Stimulated activated memory B cell treated with anti-CD40 and anti-IgM and Interleukin-4, amounts not matched to agents 10 μg/mL and 1 μg/mL and 100 μg/mL, for 72 hours (primary cell): ENCODE data around the gene NR1I3.
A peak's percentile ranks its signal among the peaks of the same experiment; 100 is the strongest.
"Not testable (repeated sequence)": the region's sequence is repeated elsewhere in the genome, so short reads cannot be mapped to it uniquely, and the experiment has no call there.

Experiments
- ATAC-seq: fragments of 150-1000 bp; cut with Tn5 transposase; 2 replicates; pipeline ENCODE4 v1.10.0; 2021
- H3K27ac Mint-ChIP-seq: one replicate; pipeline ENCODE4 v1.8.0; 2022; ENCODE audit warnings: mild to moderate bottlenecking, mixed read lengths
- H3K27me3 Mint-ChIP-seq: one replicate; pipeline ENCODE4 v1.8.0; 2022; ENCODE audit warnings: mixed read lengths
- H3K36me3 Mint-ChIP-seq: one replicate; pipeline ENCODE4 v1.8.0; 2022; ENCODE audit warnings: mixed read lengths
- H3K4me1 Mint-ChIP-seq: one replicate; pipeline ENCODE4 v1.8.0; 2022; ENCODE audit warnings: mixed read lengths
- H3K4me3 Mint-ChIP-seq: one replicate; pipeline ENCODE4 v1.8.0; 2022; ENCODE audit warnings: mild to moderate bottlenecking, moderate library complexity, mixed read lengths
- H3K9me3 Mint-ChIP-seq: one replicate; pipeline ENCODE4 v1.8.0; 2022; ENCODE audit warnings: mixed read lengths

The NR1I3 gene

GRCh38 chr1:161258439-161259344, 20.7 kb upstream of the NR1I3 start, which contains the start of gene PCP4L1:
Gene PCP4L1, plus strand, starts transcription at chr1:161258745. Its CDS starts 230 bp downstream, at chr1:161258975.
- no peak within 1 kb of the TSS for H3K27ac Mint-ChIP-seq
- peaks cover 21% of the 10 kb centered on the region for H3K9me3 Mint-ChIP-seq
- peaks cover 24% of the 10 kb centered on the region for H3K36me3 Mint-ChIP-seq
- peak within 1 kb of the TSS; percentile 70 for H3K4me3 Mint-ChIP-seq
- peak; percentile 73 for ATAC-seq
- peaks cover 38% of the 10 kb centered on the region for H3K4me1 Mint-ChIP-seq
- H3K27me3 Mint-ChIP-seq = peaks cover 62% of the 10 kb centered on the region

GRCh38 chr1:161257109-161257508, 19.1 kb upstream of the NR1I3 start:
- H3K4me3 Mint-ChIP-seq, H3K27ac Mint-ChIP-seq, ATAC-seq: not testable (repeated sequence)
- Mint-ChIP-seq H3K4me1 (peaks cover 38% of the 10 kb centered on the region), H3K36me3 (peaks cover 24% of the 10 kb centered on the region), H3K9me3 (peaks cover 21% of the 10 kb centered on the region), H3K27me3 (peaks cover 53% of the 10 kb centered on the region)

- peaks cover 52% of the 10 kb centered on the region for H3K27me3 Mint-ChIP-seq
- not testable (repeated sequence) for ATAC-seq, H3K4me3 Mint-ChIP-seq, H3K27ac Mint-ChIP-seq
- H3K4me1 Mint-ChIP-seq = peaks cover 28% of the 10 kb centered on the region
- H3K9me3 Mint-ChIP-seq = peaks cover 21% of the 10 kb centered on the region
- peaks cover 24% of the 10 kb centered on the region for H3K36me3 Mint-ChIP-seq
Measured at GRCh38 chr1:161255955-161256520, 18.0 kb upstream of the NR1I3 start.

- Mint-ChIP-seq H3K36me3 (peaks cover 24% of the 10 kb centered on the region), H3K4me1 (peaks cover 20% of the 10 kb centered on the region), H3K9me3 (peaks cover 21% of the 10 kb centered on the region), H3K27me3 (peaks cover 48% of the 10 kb centered on the region)
- not testable (repeated sequence) for H3K27ac Mint-ChIP-seq, ATAC-seq, H3K4me3 Mint-ChIP-seq
Measured at GRCh38 chr1:161255302-161255701, 17.3 kb upstream of the NR1I3 start.

- Mint-ChIP-seq H3K27ac (no peak overlapping the region), H3K4me3 (no peak overlapping the region), H3K4me1 (no peaks in the 10 kb centered on the region), H3K27me3 (peaks cover 13% of the 10 kb centered on the region), H3K36me3 (peaks cover 6% of the 10 kb centered on the region), H3K9me3 (peaks cover 9% of the 10 kb centered on the region)
- no peak for ATAC-seq
Measured at GRCh38 chr1:161251579-161251978, 13.6 kb upstream of the NR1I3 start.

- Mint-ChIP-seq H3K27me3 (peaks cover 13% of the 10 kb centered on the region), H3K36me3 (peaks cover 5% of the 10 kb centered on the region), H3K9me3 (peaks cover 7% of the 10 kb centered on the region), H3K27ac (no peak overlapping the region), H3K4me3 (no peak overlapping the region), H3K4me1 (no peaks in the 10 kb centered on the region)
- ATAC-seq = no peak
Measured at GRCh38 chr1:161250829-161251228, 12.8 kb upstream of the NR1I3 start.

GRCh38 chr1:161250100-161250499, 12.1 kb upstream of the NR1I3 start:
- H3K9me3 Mint-ChIP-seq, ATAC-seq, H3K36me3 Mint-ChIP-seq, H3K27ac Mint-ChIP-seq, H3K4me1 Mint-ChIP-seq, H3K4me3 Mint-ChIP-seq: not testable (repeated sequence)
- peaks cover 13% of the 10 kb centered on the region for H3K27me3 Mint-ChIP-seq

GRCh38 chr1:161244888-161245287, 6.9 kb upstream of the NR1I3 start:
- ATAC-seq = no peak
- no peaks in the 10 kb centered on the region for H3K36me3 Mint-ChIP-seq
- H3K4me1 Mint-ChIP-seq = peaks cover 7% of the 10 kb centered on the region
- H3K4me3 Mint-ChIP-seq = no peak overlapping the region
- peaks cover 13% of the 10 kb centered on the region for H3K27me3 Mint-ChIP-seq
- H3K27ac Mint-ChIP-seq = no peak overlapping the region
- H3K9me3 Mint-ChIP-seq = peaks cover 2% of the 10 kb centered on the region

- Mint-ChIP-seq H3K4me1 (peaks cover 7% of the 10 kb centered on the region), H3K4me3 (no peak overlapping the region), H3K27me3 (peaks cover 27% of the 10 kb centered on the region), H3K36me3 (no peaks in the 10 kb centered on the region), H3K27ac (no peak overlapping the region), H3K9me3 (no peaks in the 10 kb centered on the region)
- ATAC-seq = no peak
Measured at GRCh38 chr1:161242313-161242712, 4.3 kb upstream of the NR1I3 start.

GRCh38 chr1:161241682-161242081, 3.7 kb upstream of the NR1I3 start:
- no peak overlapping the region for H3K4me3 Mint-ChIP-seq
- H3K27ac Mint-ChIP-seq = no peak overlapping the region
- ATAC-seq = no peak
- H3K4me1 Mint-ChIP-seq = peaks cover 7% of the 10 kb centered on the region
- H3K27me3 Mint-ChIP-seq = peaks cover 34% of the 10 kb centered on the region
- H3K36me3 Mint-ChIP-seq = no peaks in the 10 kb centered on the region
- no peaks in the 10 kb centered on the region for H3K9me3 Mint-ChIP-seq

GRCh38 chr1:161235957-161236775, 1.8 kb downstream of the NR1I3 start:
- Mint-ChIP-seq H3K27me3 (peaks cover 40% of the 10 kb centered on the region), H3K4me1 (no peaks in the 10 kb centered on the region), H3K9me3 (no peaks in the 10 kb centered on the region), H3K4me3 (no peak overlapping the region), H3K27ac (no peak overlapping the region), H3K36me3 (no peaks in the 10 kb centered on the region)
- ATAC-seq = no peak

- Mint-ChIP-seq H3K9me3 (no peaks in the 10 kb centered on the region), H3K27ac (no peak overlapping the region), H3K4me3 (no peak overlapping the region), H3K36me3 (peaks cover 26% of the 10 kb centered on the region), H3K27me3 (peaks cover 20% of the 10 kb centered on the region), H3K4me1 (no peaks in the 10 kb centered on the region)
- ATAC-seq = no peak
Measured at GRCh38 chr1:161233102-161233501, 4.9 kb downstream of the NR1I3 start.

GRCh38 chr1:161230762-161231161, 7.2 kb downstream of the NR1I3 start:
- ATAC-seq = no peak
- peaks cover 23% of the 10 kb centered on the region for H3K4me1 Mint-ChIP-seq
- peaks cover 30% of the 10 kb centered on the region for H3K36me3 Mint-ChIP-seq
- H3K4me3 Mint-ChIP-seq = no peak overlapping the region
- no peaks in the 10 kb centered on the region for H3K9me3 Mint-ChIP-seq
- H3K27ac Mint-ChIP-seq = no peak overlapping the region
- no peaks in the 10 kb centered on the region for H3K27me3 Mint-ChIP-seq

- H3K36me3 Mint-ChIP-seq = peaks cover 30% of the 10 kb centered on the region
- ATAC-seq = no peak
- no peaks in the 10 kb centered on the region for H3K27me3 Mint-ChIP-seq
- no peak overlapping the region for H3K27ac Mint-ChIP-seq
- H3K9me3 Mint-ChIP-seq = no peaks in the 10 kb centered on the region
- peaks cover 30% of the 10 kb centered on the region for H3K4me1 Mint-ChIP-seq
- H3K4me3 Mint-ChIP-seq = no peak overlapping the region
Measured at GRCh38 chr1:161229896-161230295, 8.1 kb downstream of the NR1I3 start.

GRCh38 chr1:161228032-161228431, 10.0 kb downstream of the NR1I3 start:
- no peak for ATAC-seq
- Mint-ChIP-seq H3K36me3 (peaks cover 30% of the 10 kb centered on the region), H3K27me3 (peaks cover 12% of the 10 kb centered on the region), H3K9me3 (no peaks in the 10 kb centered on the region), H3K4me3 (peak overlapping the region; percentile 12), H3K4me1 (peaks cover 30% of the 10 kb centered on the region), H3K27ac (no peak overlapping the region)
